Loucy (cell line): ENCODE measurements around the gene FAM193B.

ENCODE experiments used
- CTCF ChIP-seq: fragments of 200-600 bp; sonication (generic); conservative IDR thresholded peaks from 2 replicates; pipeline ENCODE4 v1.5.1; 2014; ENCODE audit warnings: mild to moderate bottlenecking, antibody characterized with exemption, low read length
- EZH2phosphoT487 ChIP-seq: fragments of 200-600 bp; IDR thresholded peaks from 2 replicates; pipeline ENCODE4 v1.6.1; 2018; ENCODE audit warnings: antibody characterized with exemption, mild to moderate bottlenecking, moderate library complexity, borderline replicate concordance

GRCh38 chr5:177509381-177509951, 44.9 kb downstream of the FAM193B start, which contains the start of gene DOK3:
- TF ChIP-seq CTCF (no peak), EZH2phosphoT487 (no peak)
